Measurements from ENCODE around the gene MAMDC4. TPM values are rescaled to one million over a fixed set of nuclear protein-coding genes. Genes with fewer than 3 reads are reported as not detected.

MAMDC4 gene
- total and polyA plus RNA-seq, 2 of the 8 experiments (the other 6 are each of a cell fraction or from before 2014, with no cell fraction given) = 3.1 to 4.5 TPM

DNA sequence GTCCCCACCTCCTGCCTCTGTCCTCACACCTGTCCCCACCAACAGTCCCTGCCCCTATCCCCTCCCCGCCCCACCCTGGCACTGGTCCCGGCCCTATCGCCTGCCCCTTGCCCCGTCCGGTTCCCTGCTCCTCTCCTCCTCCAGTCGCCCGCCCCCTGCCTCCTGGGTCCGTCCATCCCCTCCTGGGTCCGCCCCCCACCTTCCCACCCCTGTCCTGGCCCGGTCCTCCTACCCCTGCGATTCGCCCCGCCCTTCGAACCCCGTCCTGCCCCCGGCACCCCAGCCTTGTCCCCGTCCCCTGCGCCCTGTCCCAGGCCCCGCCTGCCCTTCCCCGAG is 13.6 kb downstream of the MAMDC4 start:
- Histone ChIP-seq H3K4me2 (ENCODE audit: insufficient read depth in 1 of 2, low read depth in 2 of 2, low read length in 2 of 2) (peak overlapping the region; percentile 76 to 79), H3K4me3 (ENCODE audit: extremely low read depth in 1 of 4, insufficient read depth in 2 of 4, low read depth in 3 of 4, low read length in 4 of 4) (peak overlapping the region; percentile 49 to 99 (median 70)), H4K8ac (ENCODE audit: extremely low read depth, insufficient read depth, low read length) (peak overlapping the region; percentile 85), H3K23ac (ENCODE audit: insufficient read length) (no peak overlapping the region), H2BK12ac (ENCODE audit: low read depth, low read length) (no peak overlapping the region), H3K79me2 (ENCODE audit: control insufficient read depth in 1 of 2, insufficient read depth in 2 of 2, low read length in 2 of 2) (peaks cover 5 to 17% of the 10 kb centered on the region in 2 experiments; a peak in 3 of 4 replicates), H3K79me1 (ENCODE audit: low read depth, low read length) (peaks cover 10% of the 10 kb centered on the region), H4K91ac (replicated peaks; ENCODE audit: insufficient read length, low read length) (no peak overlapping the region), H2AFZ (ENCODE audit: low read length) (no peak overlapping the region), H4K5ac (ENCODE audit: insufficient read length, low read depth, low read length) (peak overlapping the region; percentile 93), H3K9me3 (ENCODE audit: insufficient read depth in 2 of 2, low read depth in 1 of 2, low read length in 1 of 2) (peaks cover 17 to 19% of the 10 kb centered on the region in 2 experiments; a peak in 3 of 4 replicates), H3K56ac (replicated peaks; ENCODE audit: insufficient read length, low read depth, low read length) (no peak overlapping the region), H3K27me3 (replicated peaks in 1 of 4; ENCODE audit: control insufficient read depth in 3 of 4, extremely low read depth in 1 of 4, insufficient read depth in 3 of 4, low read length in 3 of 4) (no peaks in the 10 kb centered on the region), H2BK20ac (ENCODE audit: low read length) (no peak overlapping the region), H2BK15ac (ENCODE audit: low read length) (no peak overlapping the region), H3K23me2 (ENCODE audit: low read depth, low read length) (peaks cover 5% of the 10 kb centered on the region; the same call in 1 of the 2 replicates), H4K20me1 (replicated peaks in 1 of 2; ENCODE audit: control insufficient read depth in 1 of 2, insufficient read depth in 2 of 2, low read length in 2 of 2) (peaks cover 7 to 33% of the 10 kb centered on the region in 2 experiments), H2BK5ac (ENCODE audit: low read depth, low read length) (0 out of 2 replicates have a peak overlapping the region, but pooled peaks have one; percentile 92), H3K18ac (ENCODE audit: extremely low read depth, low read length) (no peak overlapping the region), H3K14ac (ENCODE audit: insufficient read length) (no peak overlapping the region), H3K4me1 (replicated peaks in 1 of 4; ENCODE audit: control insufficient read depth in 3 of 4, insufficient read depth in 4 of 4, low read length in 3 of 4) (peaks cover 0 to 6% (median 5%) of the 10 kb centered on the region in 4 experiments; a peak in 5 of 7 replicates), H2AK5ac (ENCODE audit: low read depth, low read length) (no peak overlapping the region), H3K36me3 (ENCODE audit: control insufficient read depth in 2 of 4, insufficient read depth in 4 of 4, low read length in 3 of 4) (peaks cover 11 to 34% (median 27%) of the 10 kb centered on the region in 4 experiments), H3K27ac (ENCODE audit: low read depth, low read length) (peak overlapping the region; percentile 81; the same call in 1 of the 2 replicates), H3K9ac (replicated peaks in 1 of 4; ENCODE audit: extremely low read depth in 1 of 4, low read depth in 3 of 4, low read length in 3 of 4) (peak overlapping the region; percentile 72 to 89 (median 80); a peak in 6 of 7 replicates), H2BK120ac (replicated peaks; ENCODE audit: low read depth, low read length) (no peak overlapping the region), H3K4ac (replicated peaks; ENCODE audit: insufficient read length, low read depth, low read length) (no peak overlapping the region)
- DNase-seq (ENCODE audit: low read depth in 1 of 2, low spot score in 2 of 2) (no peak), FAIRE-seq (no peak)
- POLR2A ChIA-PET (ENCODE audit: partially characterized antibody) = interaction anchor here (1.0 to 3.5 kb wide), 8 partner anchors 9 to 32 kb away, joined by 3 to 16 read pairs (median 4); partner anchors contain the start of gene MAMDC4
- no peak for TF ChIP-seq CREB1 (IDR thresholded peaks at IDR 0.05)
- TF ChIP-seq, protein P1, sequence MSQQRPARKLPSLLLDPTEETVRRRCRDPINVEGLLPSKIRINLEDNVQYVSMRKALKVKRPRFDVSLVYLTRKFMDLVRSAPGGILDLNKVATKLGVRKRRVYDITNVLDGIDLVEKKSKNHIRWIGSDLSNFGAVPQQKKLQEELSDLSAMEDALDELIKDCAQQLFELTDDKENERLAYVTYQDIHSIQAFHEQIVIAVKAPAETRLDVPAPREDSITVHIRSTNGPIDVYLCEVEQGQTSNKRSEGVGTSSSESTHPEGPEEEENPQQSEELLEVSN (IDR thresholded peaks at IDR 0.05) = no peak
- TF ChIP-seq YY1 (IDR thresholded peaks at IDR 0.05; ENCODE audit: low read depth, low read length) = no peak
- no peak for TF ChIP-seq RNF2 (IDR thresholded peaks at IDR 0.05; ENCODE audit: borderline replicate concordance, low read depth, low read length, missing control alignments, poor library complexity, severe bottlenecking)
- no peak for TF ChIP-seq TAF1 (IDR thresholded peaks at IDR 0.05; ENCODE audit: low read depth, low read length)
- TF ChIP-seq JUN (IDR thresholded peaks at IDR 0.05; ENCODE audit: low read depth, low read length) = no peak
- no peak for TF ChIP-seq EGR1 (IDR thresholded peaks at IDR 0.05; ENCODE audit: borderline replicate concordance, low read depth, low read length)
- TF ChIP-seq USF2 (IDR thresholded peaks at IDR 0.05; ENCODE audit: low read length) = no peak
- TF ChIP-seq KDM1A (IDR thresholded peaks at IDR 0.05; ENCODE audit: borderline replicate concordance, low read length) = no peak
- no peak for TF ChIP-seq BCL11A (IDR thresholded peaks at IDR 0.05; ENCODE audit: low read depth in 2 of 2, low read length in 2 of 2)
- CTCF ChIA-PET (ENCODE audit: partially characterized antibody) = no interaction called here
- WGBS, 2 experiments (ENCODE audit: extremely low coverage in 1 of 2, insufficient coverage in 1 of 2, insufficient read length in 1 of 2, insufficient replicate concordance in 2 of 2, low coverage in 1 of 2, low lambda C conversion rate in 2 of 2, missing lambda C conversion rate in 1 of 2) = no CpG with 5 or more reads among the region's 20 CpGs

Measured in H1 (cell line).